NCI-H2196 treated with DMSO at 0.1 percent for 48 hours (cell line): ENCODE measurements around the gene RNF186.

Source experiments
- DNase-seq: peaks from one replicate; lab custom pipeline; 2025; ENCODE audit not compliant: unreplicated experiment; lab: John Stamatoyannopoulos, UW

RNF186 gene

DNA sequence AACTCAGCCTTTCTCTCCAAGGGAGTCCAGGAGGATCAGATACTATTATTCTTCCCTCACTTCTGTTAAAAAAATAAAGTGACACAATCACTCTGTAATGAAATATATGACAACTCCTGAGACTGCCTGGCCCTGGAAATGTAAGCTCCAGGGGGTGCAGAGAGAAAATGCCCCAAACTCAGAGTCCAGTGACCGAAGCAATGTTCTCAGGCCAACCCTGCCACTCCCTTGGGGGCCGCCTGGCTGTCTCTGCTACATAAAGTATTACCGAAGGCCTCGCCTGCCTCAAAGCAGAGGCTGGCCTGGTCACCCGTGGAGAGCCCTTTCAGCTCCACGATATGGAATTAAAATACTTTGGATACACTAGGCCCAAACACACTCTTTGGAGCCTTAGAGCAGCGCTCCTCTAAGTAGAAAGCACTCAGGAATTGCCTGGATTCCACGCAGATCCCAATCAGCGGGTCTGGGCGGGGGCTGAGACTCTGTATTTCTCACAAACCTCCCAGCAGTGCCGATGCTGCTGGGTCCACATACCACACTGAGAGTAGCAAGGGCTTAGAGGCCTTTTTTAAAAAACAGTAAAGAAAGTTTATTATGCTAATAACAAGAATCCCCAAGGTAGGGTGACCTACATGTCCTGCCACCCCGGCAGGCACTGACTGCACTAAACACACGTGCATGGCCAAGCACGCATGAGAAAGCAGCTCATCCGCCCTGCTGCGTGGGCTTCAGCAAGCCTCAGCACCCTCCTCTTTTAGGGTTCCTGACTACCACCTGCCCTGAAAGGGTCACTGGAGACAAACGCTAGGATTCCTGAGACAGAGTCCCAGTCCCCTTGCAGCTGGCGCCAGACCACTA is 46.5 kb downstream of the RNF186 start:
- no peak for DNase-seq

DNA sequence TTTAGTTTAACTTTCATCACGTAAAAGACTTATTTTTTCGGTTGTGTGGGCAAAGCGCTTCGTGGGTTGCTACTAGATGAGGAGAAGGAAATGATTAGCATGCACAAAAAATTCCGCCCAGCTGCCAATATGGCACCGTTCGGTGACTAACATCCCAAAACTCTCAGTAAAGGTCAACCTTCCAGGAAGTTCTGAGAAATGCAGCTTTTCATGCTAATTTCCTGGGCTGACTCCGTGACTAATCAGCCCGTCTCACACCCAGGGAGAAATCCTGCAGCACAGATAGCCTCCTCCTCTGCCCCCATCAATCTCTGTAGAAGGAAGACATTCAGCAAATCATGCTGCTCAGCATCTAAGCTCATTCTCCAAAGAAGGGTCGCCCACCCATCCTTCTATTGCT is 49.5 kb downstream of the RNF186 start:
- no peak for DNase-seq

DNA sequence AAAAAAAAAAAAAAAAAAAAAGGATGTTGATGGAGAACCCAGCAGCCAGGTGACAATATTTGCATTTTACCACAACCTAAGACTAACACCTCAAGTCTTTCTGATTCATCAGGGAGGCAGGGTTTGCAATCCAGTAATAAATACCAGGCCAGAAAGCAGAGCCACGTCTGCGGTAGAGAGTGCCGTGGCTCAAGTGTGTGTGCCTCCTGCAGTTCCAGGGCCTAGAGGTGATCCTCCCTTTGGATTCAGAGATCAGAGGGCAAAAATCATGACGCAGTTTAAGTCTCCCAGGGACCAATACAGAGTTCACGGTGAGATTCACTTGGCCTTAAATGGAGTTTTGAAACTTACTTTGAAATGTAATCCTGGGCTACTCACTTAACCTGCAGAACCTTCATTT is 50.2 kb downstream of the RNF186 start:
- DNase-seq: no peak
